ENCODE measurements around the gene MOB3B. TPM values are rescaled to one million over a fixed set of nuclear protein-coding genes. Genes with fewer than 3 reads are reported as not detected.
A peak's percentile ranks its signal among the peaks of the same experiment; 100 is the strongest.

Gene MOB3B
- total RNA-seq, 4 donors from 2014 or later: 8.2 to 16.5 (median 10.5) TPM

GRCh38 chr9:27335075-27335474 lies 194.5 kb downstream of the MOB3B start:
- no peak overlapping the region for H3K4me3 ChIP-seq (ENCODE audit: low read depth, poor library complexity, severe bottlenecking)
- no peak for DNase-seq (ENCODE audit: low spot score in 2 of 2)
- 88 to 92% methylated on average over 6 of the region's 6 CpGs for WGBS, 2 donors
- TF ChIP-seq POLR2A (IDR thresholded peaks at IDR 0.05): no peak
- TF ChIP-seq CTCF (IDR thresholded peaks at IDR 0.05): no peak
- intact Hi-C loops (cut with DNase I; ENCODE audit: low total_unique reads): no loop called here

GRCh38 chr9:27333241-27334052 lies 196.2 kb downstream of the MOB3B start:
- peak in 1 of 2 donors; percentile 58 for DNase-seq (ENCODE audit: low spot score in 2 of 2)
- intact Hi-C loops (cut with DNase I; ENCODE audit: low total_unique reads): loop anchor here (5.0 kb wide), 1 partner anchor 214 kb away; no protein-coding TSS in a partner anchor
- 38 to 42% methylated on average over 7 of the region's 7 CpGs for WGBS, 2 donors
- TF ChIP-seq CTCF (IDR thresholded peaks at IDR 0.05) (no peak), POLR2A (IDR thresholded peaks at IDR 0.05) (no peak)
- no peak overlapping the region for H3K4me3 ChIP-seq (ENCODE audit: low read depth, poor library complexity, severe bottlenecking)

GRCh38 chr9:27331393-27331792 lies 198.2 kb downstream of the MOB3B start:
- no peak for TF ChIP-seq POLR2A (IDR thresholded peaks at IDR 0.05)
- TF ChIP-seq CTCF (IDR thresholded peaks at IDR 0.05): no peak
- intact Hi-C loops (cut with DNase I; ENCODE audit: low total_unique reads): loop anchor here (5.0 kb wide), 1 partner anchor 216 kb away; no protein-coding TSS in a partner anchor
- H3K4me3 ChIP-seq (ENCODE audit: low read depth, poor library complexity, severe bottlenecking): no peak overlapping the region
- no peak for DNase-seq (ENCODE audit: low spot score in 2 of 2)
- 89% methylated on average over 4 of the region's 4 CpGs for WGBS, 2 donors

- intact Hi-C loops (cut with DNase I; ENCODE audit: low total_unique reads): no loop called here
- WGBS, 2 donors: 87 to 90% methylated on average over 9 of the region's 9 CpGs
- no peak overlapping the region for H3K4me3 ChIP-seq (ENCODE audit: low read depth, poor library complexity, severe bottlenecking)
- no peak for TF ChIP-seq POLR2A (IDR thresholded peaks at IDR 0.05)
- no peak for TF ChIP-seq CTCF (IDR thresholded peaks at IDR 0.05)
- DNase-seq (ENCODE audit: low spot score in 2 of 2): no peak
Measured at GRCh38 chr9:27329291-27329690, 200.3 kb downstream of the MOB3B start.

- intact Hi-C loops (cut with DNase I; ENCODE audit: low total_unique reads): no loop called here
- DNase-seq (ENCODE audit: low spot score in 2 of 2): no peak
- no peak for TF ChIP-seq CTCF (IDR thresholded peaks at IDR 0.05)
- no peak for TF ChIP-seq POLR2A (IDR thresholded peaks at IDR 0.05)
- WGBS, 2 donors: 66 to 73% methylated on average over 3 of the region's 3 CpGs
- H3K4me3 ChIP-seq (ENCODE audit: low read depth, poor library complexity, severe bottlenecking): no peak overlapping the region
Measured at GRCh38 chr9:27328483-27328882, 201.1 kb downstream of the MOB3B start.
